Fibroblast of skin of left quadriceps (primary cell): Measurements from ENCODE around the gene GUCD1.
A peak's percentile ranks its signal among the peaks of the same experiment; 100 is the strongest.

ENCODE experiments used
- DNase-seq, 2 experiments: peaks; one replicate each; pipeline ENCODE4 v3.0.0-alpha.2; 2013; ENCODE audit warnings: low read depth in 2 of 2

The GUCD1 gene

DNA sequence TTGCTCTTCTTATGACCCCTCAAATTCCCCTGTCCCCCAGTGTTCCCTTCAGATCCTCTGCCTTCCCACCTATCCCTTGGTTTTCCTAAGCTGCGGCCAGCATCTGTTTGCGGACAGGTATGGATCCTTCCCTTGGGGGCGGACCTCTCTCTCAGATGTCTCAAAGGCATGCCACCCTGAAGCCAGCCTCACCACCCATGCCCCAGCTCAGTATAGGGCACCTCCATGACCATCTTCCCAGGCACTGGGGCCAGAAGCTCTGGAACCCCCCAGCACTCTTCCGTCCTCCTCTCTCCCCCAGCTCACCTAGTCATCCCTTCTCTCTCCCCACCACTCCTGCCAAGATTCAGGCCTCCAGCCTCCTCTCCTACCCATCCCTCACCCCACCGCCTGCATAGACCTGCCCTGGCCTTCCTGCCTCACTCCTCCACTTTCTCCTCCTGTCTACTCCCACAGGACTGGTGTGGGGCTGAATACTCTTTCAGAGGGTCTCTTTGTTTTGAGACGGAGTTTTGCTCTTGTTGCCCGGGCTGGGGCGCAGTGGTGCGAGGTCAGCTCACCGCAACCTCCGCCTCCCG, 35.7 kb upstream of the GUCD1 start:
- no peak for DNase-seq

DNA sequence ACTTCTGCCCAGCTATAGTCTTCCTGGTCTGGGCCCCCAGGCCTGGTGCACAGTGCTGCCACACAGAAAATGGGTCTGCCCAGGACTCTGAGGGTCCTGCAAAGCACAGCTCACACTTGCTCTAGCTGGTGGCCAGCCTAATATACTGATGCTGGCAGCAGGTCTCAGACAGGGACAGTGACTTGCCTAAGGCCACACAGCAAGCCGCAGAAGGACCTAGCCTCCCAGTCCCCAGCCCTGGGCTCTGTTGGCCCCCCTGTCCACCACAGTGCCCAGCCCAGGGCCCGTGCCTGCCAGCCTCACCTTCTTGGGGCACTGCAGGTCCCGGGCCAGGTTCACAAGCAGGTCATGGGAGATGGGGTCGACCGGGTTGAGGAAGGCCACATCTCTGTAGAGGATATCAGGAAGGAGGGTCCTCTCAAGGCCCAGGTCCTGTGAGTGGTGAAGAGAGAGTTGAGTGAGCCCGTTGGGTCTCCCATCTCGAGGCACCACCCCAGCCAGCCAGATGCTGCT, 34.6 kb upstream of the GUCD1 start:
- no peak for DNase-seq

DNA sequence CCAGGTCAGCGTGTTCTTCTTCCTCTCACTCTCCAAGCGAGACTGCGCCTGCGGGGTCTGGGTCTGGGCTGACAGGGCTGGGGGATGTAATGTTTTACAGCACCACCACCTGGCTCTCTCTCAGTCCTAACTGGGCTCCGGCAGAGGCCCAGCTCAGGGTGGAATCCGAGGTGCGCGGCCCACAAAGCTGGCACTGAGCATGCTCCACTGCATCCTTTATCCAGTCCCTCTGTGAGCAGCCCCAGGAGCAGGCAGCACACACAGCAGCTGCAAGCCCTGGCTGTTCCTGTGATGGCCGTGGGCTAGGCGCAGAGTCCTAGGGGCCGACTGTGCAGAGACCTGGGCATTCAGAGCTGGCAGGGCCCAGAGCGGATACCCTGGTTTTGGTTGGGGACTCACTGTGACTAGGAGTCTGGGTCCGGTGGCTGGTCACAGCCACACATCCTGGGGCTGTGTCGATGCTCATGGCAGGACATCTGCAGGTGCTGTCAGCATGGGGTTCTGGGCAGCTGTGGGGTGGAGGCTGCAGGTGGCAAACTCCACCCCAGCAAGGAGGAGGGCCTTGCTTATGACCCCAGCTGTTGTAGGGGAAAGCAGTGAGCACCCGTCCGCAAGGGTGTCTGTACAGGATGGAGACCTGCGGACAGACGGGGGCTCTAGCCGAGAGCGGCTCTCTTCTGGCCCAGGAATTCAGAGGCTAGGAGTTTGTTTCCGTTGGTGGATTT, 34.0 kb upstream of the GUCD1 start:
- no peak for DNase-seq

DNA sequence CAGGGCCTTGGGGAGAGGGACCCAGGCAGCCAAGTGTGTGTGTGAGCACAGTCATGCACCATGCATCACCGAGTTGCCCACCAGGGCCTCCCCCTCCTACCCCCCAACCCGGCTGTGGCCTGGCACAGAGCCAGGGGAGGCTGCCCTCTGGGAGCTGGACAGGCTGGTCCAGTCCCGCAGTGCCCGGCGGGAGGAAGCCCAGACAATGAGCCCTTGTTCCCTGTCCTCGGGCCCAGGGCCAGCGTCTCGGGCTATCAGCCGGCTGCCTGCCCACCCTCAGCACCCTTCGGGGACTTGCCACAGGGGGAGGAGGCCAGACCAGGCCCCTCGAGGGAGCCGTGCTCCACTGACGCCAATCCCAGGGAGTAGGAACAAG, 33.4 kb upstream of the GUCD1 start:
- DNase-seq, result no peak

DNA sequence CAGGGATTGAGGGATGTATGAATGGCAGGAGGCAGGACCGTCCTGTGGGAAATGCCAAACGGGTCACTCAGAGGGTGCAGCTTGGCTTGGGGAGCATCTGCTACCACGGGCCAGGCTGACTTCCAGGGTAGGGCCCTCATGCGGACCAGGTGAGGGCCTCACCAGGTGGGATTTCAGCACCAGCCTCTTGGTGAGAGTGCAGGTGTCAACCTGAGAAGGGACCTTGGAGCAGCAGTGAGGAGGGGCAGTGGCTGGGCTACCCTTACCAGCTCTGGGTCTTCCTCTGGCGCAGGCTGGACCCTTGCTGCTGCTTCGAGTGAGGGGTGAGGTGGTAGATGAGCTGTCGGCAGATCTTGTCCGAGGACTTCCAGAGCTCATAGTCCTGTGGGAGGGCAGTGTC, 33.0 kb upstream of the GUCD1 start:
- no peak for DNase-seq

DNA sequence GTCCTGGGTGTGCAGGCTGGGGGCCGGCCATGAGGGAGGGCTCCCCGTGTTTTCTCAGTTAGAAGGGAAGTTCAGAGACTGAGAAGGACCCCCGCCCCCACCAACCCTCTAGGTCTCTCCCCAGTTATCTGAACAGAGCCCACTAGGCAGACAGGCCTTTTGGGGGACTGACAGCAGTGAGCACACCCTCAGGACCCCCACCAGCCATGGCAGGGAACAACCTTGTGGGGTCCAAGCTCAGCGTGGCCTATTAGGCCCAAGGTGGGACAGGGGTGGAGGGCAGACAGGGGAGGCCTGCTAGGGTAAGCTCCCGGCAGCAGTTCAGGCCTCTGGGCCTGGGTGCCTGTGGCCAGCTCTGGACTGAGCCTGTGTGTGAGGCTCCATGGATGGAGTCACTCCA, 32.3 kb upstream of the GUCD1 start:
- no peak for DNase-seq

DNA sequence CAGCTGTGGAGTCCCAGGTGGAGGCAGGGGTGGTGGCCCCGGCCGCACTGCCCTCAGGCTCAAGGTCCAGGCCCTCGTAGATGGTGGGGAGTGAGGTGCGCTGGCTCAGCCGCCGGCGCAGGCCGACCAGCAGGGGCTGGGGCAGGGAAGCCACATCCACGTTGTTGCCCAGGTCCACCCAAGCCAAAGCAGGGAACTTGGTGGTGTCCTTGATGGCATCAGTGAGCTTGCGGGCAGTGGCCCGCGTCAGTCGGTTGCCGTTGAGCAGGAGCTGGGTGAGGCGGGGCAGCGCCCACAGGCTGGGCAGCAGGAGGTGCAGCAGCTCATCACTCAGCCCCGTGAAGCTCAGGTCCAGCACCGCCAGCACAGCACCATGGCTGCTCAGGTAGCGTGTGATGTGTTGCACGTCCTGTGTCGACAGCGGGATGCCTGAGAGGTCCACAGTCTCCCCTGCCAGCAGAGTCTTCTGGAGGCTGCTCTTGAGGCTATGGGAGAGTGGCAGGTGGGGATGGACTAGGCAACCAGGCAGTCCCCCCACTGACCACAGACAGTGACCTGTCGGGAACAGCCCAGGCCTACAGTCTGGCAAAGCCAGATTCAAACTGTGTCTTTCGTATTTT, 31.1 kb upstream of the GUCD1 start:
- DNase-seq, result no peak

DNA sequence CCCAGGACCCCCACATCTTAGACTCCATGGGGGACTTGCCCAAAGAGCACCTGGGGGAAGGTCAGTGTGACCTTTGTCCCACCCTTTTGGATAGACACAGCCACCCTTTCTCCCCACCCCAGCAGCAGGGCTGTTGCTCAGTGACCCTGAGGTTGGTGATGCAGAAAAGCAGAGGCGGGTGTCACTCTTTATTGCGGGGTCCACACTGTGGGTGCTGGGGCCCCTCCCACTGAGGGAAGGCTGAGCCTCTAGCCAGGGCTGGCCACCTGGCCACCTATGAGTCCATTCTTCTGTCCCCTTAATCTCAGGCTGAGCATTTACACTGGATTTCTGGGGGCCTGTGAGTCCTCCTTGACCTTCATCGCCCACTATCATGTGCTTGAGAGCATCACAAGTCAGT, 30.5 kb upstream of the GUCD1 start:
- no peak for DNase-seq

DNA sequence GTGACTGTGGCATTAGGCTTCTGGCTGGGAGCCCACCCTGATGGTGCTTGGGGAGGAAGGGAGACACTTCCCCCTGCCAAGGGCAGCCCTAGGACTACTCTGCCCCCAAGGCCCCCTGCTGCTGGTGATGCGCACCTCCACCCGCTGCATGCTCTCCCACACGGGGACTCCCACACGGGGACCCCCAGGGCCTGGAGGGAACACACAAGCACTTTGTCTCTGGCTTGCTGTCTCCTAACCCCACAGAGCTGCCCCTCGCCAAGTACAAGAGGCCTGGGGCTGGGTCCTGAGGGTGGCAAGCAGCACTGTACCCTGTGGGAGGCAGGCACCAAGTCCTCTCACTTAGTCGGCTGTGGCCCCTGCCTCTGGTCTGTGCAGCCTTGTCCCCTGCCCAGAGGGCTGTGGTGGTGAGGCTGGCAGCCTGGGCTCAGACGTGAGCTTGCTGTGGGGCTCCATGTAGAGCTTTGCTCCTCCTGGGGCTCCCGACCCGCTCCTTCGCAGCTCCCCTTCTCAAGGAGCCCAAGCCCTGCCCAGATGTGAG, 30.0 kb upstream of the GUCD1 start:
- no peak for DNase-seq

DNA sequence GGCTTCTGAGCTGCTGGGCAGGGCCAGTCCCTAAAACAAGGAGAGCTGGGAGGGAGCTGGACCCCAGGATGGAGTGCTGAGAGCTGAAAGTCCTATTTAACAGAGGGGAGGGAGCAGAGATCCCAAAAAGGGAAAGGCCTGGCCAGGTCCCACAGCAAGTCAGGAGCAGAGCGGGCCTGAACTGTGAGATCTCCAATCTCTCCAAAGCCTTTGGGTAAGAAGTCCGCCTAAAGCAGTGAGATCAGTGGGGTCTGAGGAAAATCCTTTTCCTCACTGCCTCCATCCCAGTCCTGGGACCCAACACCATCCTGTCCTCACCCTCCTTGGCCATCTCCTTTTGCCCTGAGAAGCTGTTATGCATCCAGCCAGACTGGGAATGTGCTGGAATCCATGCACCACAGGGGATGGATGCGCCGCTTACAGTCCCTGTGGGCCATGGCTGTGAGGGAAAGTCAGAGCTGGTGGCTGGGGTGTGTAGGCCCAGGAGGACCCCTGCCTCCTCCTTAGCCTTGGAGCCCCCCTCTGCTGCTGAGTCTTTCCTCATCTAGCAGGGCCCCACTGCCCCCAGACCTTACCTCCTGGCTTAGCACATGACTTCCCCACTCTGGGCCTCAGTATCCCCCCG, 29.3 kb upstream of the GUCD1 start:
- DNase-seq, result no peak

DNA sequence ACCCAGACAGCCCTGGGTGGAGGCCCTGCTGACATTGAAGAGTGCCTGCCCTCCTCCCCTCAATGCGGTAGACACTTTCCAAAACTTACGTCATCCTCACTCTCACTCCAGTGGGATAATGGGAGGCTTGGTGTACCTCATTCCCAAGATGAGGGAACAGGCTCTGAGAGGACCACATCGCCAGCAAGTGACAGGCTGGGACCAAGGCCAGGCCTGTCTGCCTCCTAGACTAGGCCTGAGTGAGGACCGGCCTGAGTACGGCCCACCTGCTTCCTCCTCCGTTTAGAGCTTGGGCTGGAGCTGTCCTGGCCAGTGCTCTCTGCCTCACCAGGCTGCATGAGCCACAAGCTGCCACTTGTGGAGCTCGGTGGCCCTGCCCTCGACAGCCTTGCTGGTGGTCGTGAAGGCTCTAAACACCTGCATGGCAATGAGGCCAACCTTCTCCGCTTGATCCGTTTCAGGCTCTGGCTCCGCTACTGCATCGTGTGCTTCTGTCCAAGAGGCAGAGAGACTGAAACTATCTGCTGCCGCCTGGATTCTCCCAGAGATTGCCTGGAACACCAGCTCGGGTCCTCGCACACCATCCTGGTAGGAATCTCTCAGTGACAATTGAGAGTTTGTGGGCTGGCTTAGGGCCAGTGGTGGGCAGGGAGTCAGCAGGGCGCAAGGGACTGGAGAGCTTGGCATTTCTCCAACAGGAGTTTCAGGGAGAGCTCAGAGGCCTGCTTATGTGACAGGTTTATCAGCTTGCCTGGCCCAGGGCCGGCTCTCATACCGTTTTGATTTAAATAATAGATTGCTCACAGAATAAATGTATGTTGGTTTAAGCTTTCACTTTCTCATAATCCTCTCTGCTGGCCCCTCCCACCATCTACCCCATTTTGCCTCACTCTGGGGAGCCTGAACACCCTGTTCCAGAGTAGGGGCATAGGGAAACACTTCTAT, 28.6 kb upstream of the GUCD1 start:
- DNase-seq, result no peak

DNA sequence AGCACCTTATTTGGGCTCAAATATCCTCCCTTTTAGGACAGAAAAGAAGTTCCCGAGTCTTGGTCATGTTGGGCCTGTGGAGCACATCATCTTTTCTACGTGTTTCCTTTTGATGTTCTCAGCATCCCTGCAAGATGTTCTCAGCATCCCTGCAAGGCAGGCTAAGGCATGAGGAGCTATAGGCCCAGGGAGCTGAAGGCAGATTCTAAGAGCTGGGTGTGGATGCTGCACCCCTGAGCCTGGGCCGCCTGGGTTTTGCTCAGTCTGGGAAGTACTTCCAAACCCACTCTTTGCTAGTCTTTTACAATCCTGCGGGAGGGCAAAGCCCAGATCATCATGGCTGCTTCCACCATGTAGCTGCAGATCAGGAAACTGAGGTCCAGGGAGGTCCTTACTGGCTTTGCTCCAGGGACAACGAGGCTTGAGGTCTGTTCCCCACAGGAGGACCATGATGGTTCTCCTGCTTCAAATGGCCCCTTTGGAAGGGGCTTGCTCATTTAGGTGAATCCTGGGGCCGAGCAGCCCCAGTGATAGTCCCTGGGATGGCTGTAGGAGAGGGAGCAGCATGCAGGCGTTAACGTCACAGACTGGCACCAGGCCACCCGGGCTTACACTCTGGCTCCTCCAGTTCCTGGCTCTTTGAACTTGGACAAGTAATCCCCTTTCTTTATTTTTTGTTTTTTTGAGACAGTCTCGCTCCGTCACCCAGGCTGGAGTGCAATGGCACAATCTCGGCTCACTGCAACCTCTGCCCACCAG, 27.3 kb upstream of the GUCD1 start:
- DNase-seq, result no peak

DNA sequence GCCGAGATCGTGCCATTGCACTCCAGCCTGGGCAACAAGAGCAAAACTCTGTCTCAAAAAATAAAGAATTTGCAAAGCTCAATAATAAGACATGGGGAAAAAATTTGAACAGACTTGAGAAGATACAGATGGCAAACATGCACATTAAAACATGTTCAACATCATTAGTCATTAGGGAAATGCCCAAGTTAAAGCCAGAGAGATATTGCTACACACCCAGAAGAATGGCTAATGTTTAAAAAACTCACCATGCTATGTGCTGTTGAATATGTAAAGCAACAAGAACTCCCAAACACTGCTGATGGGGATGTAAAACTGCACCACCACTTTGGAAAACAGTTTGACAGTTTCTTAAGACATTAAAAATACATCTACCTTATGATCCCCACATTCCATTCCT, 25.3 kb upstream of the GUCD1 start:
- peak; percentile 45 to 48 for DNase-seq

DNA sequence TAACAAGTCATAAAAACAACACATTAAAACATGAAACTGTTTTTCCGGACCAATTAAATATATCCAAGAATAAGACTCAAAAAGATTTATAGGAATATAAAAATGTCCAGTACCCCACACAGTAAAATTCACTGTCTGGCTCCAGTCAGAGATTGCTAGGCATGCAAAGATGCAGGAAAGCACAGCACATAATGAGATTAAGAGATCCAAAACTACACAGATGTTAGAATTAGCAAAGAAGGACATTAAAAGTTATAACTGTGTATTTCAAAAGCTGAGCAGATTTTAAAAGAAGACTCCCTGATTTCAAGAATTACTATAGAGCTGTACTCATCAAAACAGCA, 24.3 kb upstream of the GUCD1 start:
- DNase-seq, result no peak

DNA sequence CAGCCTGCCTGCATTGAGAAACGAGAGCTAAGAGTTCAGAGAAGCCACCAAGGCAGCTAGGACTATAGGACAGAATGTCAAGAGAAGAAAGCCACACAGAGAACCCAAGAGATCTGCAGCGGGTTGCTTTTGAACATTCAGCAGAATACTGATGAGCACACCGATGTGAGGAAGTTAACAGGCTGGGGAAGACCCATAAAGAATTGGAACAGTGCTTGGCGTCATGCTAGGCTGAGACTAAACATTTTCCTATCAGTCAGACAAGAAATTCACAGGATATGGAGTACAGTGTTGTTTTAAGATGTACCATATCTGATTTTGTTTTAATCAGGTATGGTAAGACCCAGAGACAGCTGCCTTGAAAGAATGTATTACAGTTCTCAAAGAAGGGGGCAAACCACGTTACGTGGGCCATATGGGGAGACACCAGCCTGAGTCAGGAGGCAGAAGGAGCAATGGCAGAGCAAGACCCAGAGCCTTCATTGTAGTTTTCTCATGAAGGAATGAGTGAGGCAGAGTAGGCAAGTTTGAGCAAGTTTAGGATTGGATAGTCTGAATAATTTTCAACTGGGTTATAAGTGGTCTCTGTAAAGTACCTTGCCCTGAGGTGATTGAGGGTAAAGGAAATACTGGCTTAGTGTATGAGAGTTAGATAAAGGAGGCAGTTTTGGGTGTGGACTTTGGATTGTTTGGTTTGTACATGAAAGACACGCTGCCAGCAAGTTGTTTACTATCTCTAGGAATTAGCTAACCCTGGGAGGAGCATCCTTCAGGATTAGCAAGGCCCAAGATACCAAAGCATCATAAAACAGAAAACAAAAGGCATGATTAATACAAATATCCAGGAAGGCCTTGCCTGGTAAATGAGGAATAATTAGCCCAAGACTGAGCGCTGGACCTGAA, 23.7 kb upstream of the GUCD1 start:
- DNase-seq, result no peak

DNA sequence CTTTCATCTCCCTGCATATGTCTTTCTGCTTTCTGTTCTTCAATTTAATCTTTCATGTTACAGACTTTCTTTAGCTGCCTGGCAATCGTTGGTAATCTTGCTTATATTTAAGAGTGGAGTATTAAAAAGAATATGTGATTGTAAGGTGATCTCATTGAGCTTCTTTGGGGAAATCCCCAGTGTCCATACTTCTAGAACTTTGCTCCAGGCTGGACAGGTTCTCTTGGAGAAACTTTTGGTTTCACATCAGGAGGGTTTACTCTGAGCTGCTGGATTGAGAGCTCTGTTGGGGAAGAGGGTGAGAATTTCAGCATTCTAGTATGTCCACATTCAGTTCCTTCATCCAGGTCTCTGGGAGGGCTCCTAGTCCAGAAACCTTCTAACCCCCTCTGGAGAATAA, 21.8 kb upstream of the GUCD1 start:
- no peak for DNase-seq

DNA sequence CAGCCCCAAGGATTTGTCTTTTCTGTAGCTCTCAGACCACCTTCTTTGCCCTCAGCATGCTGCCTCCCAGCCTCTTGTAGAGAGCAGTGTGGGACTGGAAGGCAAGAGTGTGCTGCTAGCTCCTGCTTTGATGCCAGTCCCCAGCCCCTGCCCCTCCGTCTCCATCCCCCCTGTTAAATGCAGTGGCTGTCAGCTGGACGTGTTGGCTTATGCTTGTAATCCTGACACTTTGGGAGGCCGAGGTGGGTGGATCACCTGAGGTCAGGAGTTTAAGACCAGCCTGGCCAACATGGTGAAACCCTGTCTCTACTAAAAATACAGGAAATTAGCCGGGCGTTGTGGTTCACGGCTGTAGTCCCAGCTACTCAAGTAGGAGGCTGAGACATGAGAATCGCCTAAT, 16.3 kb upstream of the GUCD1 start:
- no peak for DNase-seq

DNA sequence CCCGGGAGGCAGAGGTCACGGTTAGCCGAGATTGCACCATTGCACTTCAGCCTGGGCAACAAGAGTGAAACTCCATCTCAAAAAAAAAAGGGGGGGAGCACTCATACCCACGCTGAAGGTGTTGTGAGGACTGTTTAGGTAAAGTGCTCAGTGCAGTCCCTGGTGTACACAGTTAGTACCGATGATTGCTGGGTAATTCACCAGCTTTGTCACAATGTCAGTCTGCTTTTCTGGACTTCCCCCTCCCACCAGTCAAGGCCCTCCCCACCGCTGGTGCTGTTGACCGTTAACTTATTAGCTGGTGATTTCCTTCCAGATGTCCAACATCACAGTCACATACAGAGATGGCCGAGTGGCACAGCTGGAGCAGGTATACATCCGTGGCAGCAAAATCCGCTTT, 12.7 kb upstream of the GUCD1 start:
- no peak for DNase-seq

DNA sequence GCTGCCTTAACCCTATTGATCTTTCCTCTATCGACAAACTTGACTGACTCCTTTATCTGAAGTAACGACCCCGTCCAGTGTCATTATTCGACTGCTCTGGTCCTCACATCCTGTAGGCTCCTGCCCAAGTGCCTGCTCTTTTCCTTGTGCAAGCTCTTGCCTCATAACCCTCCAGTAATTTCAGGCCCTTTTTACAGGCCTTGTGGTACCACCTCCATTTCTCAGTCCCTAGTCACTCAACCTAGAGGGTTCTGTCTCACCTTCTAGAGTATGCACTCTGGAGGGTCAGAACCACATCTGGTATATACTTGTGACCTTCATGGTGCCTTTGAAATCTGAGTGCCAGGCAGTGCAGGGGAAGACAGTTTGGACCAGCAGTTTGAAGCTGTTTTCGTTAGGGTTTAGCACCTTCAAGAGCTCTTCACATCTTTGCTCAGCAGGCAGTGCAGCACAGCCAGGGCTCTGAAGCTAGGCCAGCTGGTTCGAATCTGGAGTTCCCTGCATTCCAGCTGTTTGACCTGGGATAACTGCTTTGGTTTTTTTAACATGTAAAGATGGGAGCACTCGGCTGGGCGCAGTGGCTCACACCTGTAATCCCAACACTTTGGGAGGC, 12.1 kb upstream of the GUCD1 start:
- no peak for DNase-seq
